Neuronal stem cell (in vitro differentiated cells): ENCODE results near the gene S100A9.

Source experiments
- DNase-seq: peaks from one replicate; pipeline ENCODE4 v3.0.0-alpha.2; 2013; ENCODE audit warnings: low spot score
- H2AFZ ChIP-seq: one replicate; pipeline ENCODE4 v1.6.1; 2013; ENCODE audit warnings: mild to moderate bottlenecking, low read length, inconsistent platforms
- H2AK5ac ChIP-seq: 2 replicates; pipeline ENCODE4 v1.6.1; 2013; ENCODE audit warnings: low read depth, mild to moderate bottlenecking, inconsistent platforms, low read length, moderate library complexity, mixed read lengths
- H2BK120ac ChIP-seq: 2 replicates; pipeline ENCODE4 v1.6.1; 2013; ENCODE audit warnings: low read depth, mild to moderate bottlenecking, inconsistent platforms, low read length, moderate library complexity, mixed read lengths
- H2BK12ac ChIP-seq: one replicate; pipeline ENCODE4 v1.6.1; 2013; ENCODE audit warnings: low read length, inconsistent platforms
- H2BK15ac ChIP-seq: 2 replicates; pipeline ENCODE4 v1.6.1; 2013; ENCODE audit warnings: mild to moderate bottlenecking, low read length, inconsistent platforms, mixed read lengths
- H2BK5ac ChIP-seq: one replicate; pipeline ENCODE4 v1.6.1; 2013; ENCODE audit warnings: inconsistent platforms, mild to moderate bottlenecking, low read length, moderate library complexity
- H3K14ac ChIP-seq: one replicate; pipeline ENCODE4 v1.6.1; 2013; ENCODE audit warnings: low read length, inconsistent platforms
- H3K18ac ChIP-seq: 2 replicates; pipeline ENCODE4 v1.6.1; 2013; ENCODE audit warnings: low read length, inconsistent platforms
- H3K23ac ChIP-seq: 2 replicates; pipeline ENCODE4 v1.6.1; 2013; ENCODE audit warnings: low read depth, mild to moderate bottlenecking, mixed read lengths, low read length, inconsistent platforms; ENCODE audit not compliant: poor library complexity
- H3K27ac ChIP-seq: replicated peaks from 3 replicates; pipeline ENCODE4 v1.5.1; 2013; ENCODE audit warnings: low read length, inconsistent platforms
- H3K27me3 ChIP-seq, 3 experiments: 2 replicates each; pipeline ENCODE4 v1.6.1; 2013; ENCODE audit warnings: low read length in 3 of 3, mild to moderate bottlenecking in 2 of 3, inconsistent platforms in 1 of 3, low read depth in 1 of 3, mixed read lengths in 1 of 3, moderate library complexity in 1 of 3; ENCODE audit not compliant: control insufficient read depth in 3 of 3, insufficient read depth in 3 of 3
- H3K36me3 ChIP-seq, 2 donors: replicated peaks in 1 of 2; 2 replicates each; pipeline ENCODE4 v1.6.1; 2013; ENCODE audit warnings: low read length in 2 of 2; ENCODE audit not compliant: control insufficient read depth in 2 of 2, insufficient read depth in 2 of 2
- H3K4ac ChIP-seq: 2 replicates; pipeline ENCODE4 v1.6.1; 2013; ENCODE audit warnings: inconsistent platforms, mild to moderate bottlenecking, low read length, moderate library complexity
- H3K4me1 ChIP-seq, 2 donors: 1 replicate in 1 of 2; 2 replicates in 1 of 2; pipeline ENCODE4 v1.6.1; 2013; ENCODE audit warnings: low read length in 2 of 2, low read depth in 1 of 2; ENCODE audit not compliant: control insufficient read depth in 2 of 2, insufficient read depth in 1 of 2
- H3K4me2 ChIP-seq: one replicate; pipeline ENCODE4 v1.6.1; 2013; ENCODE audit warnings: mild to moderate bottlenecking, low read length, inconsistent platforms; ENCODE audit not compliant: insufficient read depth, poor library complexity, severe bottlenecking
- H3K4me3 ChIP-seq, 2 donors: 2 replicates each; pipeline ENCODE4 v1.5.1; 2013; ENCODE audit warnings: low read length in 2 of 2, mild to moderate bottlenecking in 2 of 2, inconsistent platforms in 1 of 2, moderate library complexity in 1 of 2
- H3K79me1 ChIP-seq: one replicate; pipeline ENCODE4 v1.6.1; 2013; ENCODE audit warnings: low read depth, mild to moderate bottlenecking, inconsistent platforms, low read length, moderate library complexity
- H3K9ac ChIP-seq: one replicate; pipeline ENCODE4 v1.6.1; 2013; ENCODE audit warnings: mild to moderate bottlenecking, low read depth, low read length, inconsistent platforms; ENCODE audit not compliant: poor library complexity
- H3K9me3 ChIP-seq, 2 donors: replicated peaks in 1 of 2; 2 replicates each; pipeline versions ENCODE3 to v1.6.1; 2013; ENCODE audit warnings: low read length in 2 of 2, mild to moderate bottlenecking in 2 of 2, inconsistent platforms in 1 of 2, low read depth in 1 of 2, mixed read lengths in 1 of 2, moderate library complexity in 1 of 2; ENCODE audit not compliant: control insufficient read depth in 2 of 2, insufficient read depth in 1 of 2
- H4K8ac ChIP-seq: one replicate; pipeline ENCODE4 v1.6.1; 2013; ENCODE audit warnings: low read depth, mild to moderate bottlenecking, inconsistent platforms, low read length, moderate library complexity
- H4K91ac ChIP-seq: one replicate; pipeline ENCODE4 v1.6.1; 2013; ENCODE audit warnings: low read length, low read depth, mild to moderate bottlenecking, inconsistent platforms; ENCODE audit not compliant: poor library complexity
- WGBS, 2 donors: extraction: QIAGEN DNeasy Blood & Tissue Kit; methylation state at CpG; one replicate each; pipeline ENCODE4 v1.1.7; 2013; ENCODE audit warnings: missing lambda C conversion rate in 2 of 2, mixed read lengths in 1 of 2; ENCODE audit not compliant: insufficient read length in 2 of 2, insufficient replicate concordance in 1 of 2; ENCODE audit errors: extremely low coverage in 2 of 2; 5-methylcytosine and 5-hydroxymethylcytosine counted together

Gene S100A9

GRCh38 chr1:153350321-153350957, 7.2 kb upstream of the S100A9 start:
- no peak overlapping the region for H3K4me3 ChIP-seq
- H3K27me3 ChIP-seq = peaks cover 0 to 4% (median 0%) of the 10 kb centered on the region in 3 experiments
- no peaks in the 10 kb centered on the region for H3K79me1 ChIP-seq
- H2BK5ac ChIP-seq = no peak overlapping the region
- WGBS, 2 donors = no CpG with 5 or more reads among the region's 1 CpG
- no peaks in the 10 kb centered on the region for H3K9me3 ChIP-seq
- no peak for DNase-seq
- no peak overlapping the region for H3K14ac ChIP-seq
- H2AFZ ChIP-seq = no peak overlapping the region
- H3K9ac ChIP-seq = no peak overlapping the region
- no peak overlapping the region for H3K27ac ChIP-seq
- H4K8ac ChIP-seq = no peak overlapping the region
- H3K4me1 ChIP-seq = no peaks in the 10 kb centered on the region
- H2BK15ac ChIP-seq = no peak overlapping the region
- no peak overlapping the region for H3K23ac ChIP-seq
- H3K4ac ChIP-seq = no peak overlapping the region
- H3K4me2 ChIP-seq = no peak overlapping the region
- no peak overlapping the region for H2BK120ac ChIP-seq
- no peaks in the 10 kb centered on the region for H3K36me3 ChIP-seq
- H2BK12ac ChIP-seq = no peak overlapping the region
- H3K18ac ChIP-seq = no peak overlapping the region
- H2AK5ac ChIP-seq = no peak overlapping the region
- H4K91ac ChIP-seq = no peak overlapping the region

- Histone ChIP-seq H2BK15ac (no peak overlapping the region), H3K36me3 (no peaks in the 10 kb centered on the region), H3K27me3 (peaks cover 0 to 12% (median 0%) of the 10 kb centered on the region in 3 experiments), H3K4me2 (no peak overlapping the region), H4K91ac (no peak overlapping the region), H2BK12ac (no peak overlapping the region), H2AFZ (no peak overlapping the region), H3K9me3 (no peaks in the 10 kb centered on the region), H2AK5ac (no peak overlapping the region), H4K8ac (no peak overlapping the region), H3K4me3 (no peak overlapping the region), H3K27ac (no peak overlapping the region), H3K23ac (no peak overlapping the region), H3K14ac (no peak overlapping the region), H3K79me1 (no peaks in the 10 kb centered on the region), H3K4ac (no peak overlapping the region), H3K18ac (no peak overlapping the region), H3K4me1 (no peaks in the 10 kb centered on the region), H2BK5ac (no peak overlapping the region), H3K9ac (no peak overlapping the region), H2BK120ac (no peak overlapping the region)
- peak; percentile 52 for DNase-seq
- no CpG with 5 or more reads among the region's 4 CpGs for WGBS, 2 donors
These were observed 5.1 kb upstream of the S100A9 start for GRCh38 chr1:153352523-153352922.

GRCh38 chr1:153353226-153353947, 4.3 kb upstream of the S100A9 start:
- DNase-seq = no peak
- no peak overlapping the region for H3K4me3 ChIP-seq

GRCh38 chr1:153354515-153355193, 3.0 kb upstream of the S100A9 start:
- no peak overlapping the region for H3K27ac ChIP-seq
- H4K8ac ChIP-seq = no peak overlapping the region
- H3K36me3 ChIP-seq = no peaks in the 10 kb centered on the region
- no peak overlapping the region for H3K23ac ChIP-seq
- H2AK5ac ChIP-seq = no peak overlapping the region
- no peaks in the 10 kb centered on the region for H3K79me1 ChIP-seq
- H3K9ac ChIP-seq = no peak overlapping the region
- no peak overlapping the region for H3K14ac ChIP-seq
- no peak overlapping the region for H2BK120ac ChIP-seq
- H2BK15ac ChIP-seq = no peak overlapping the region
- H3K18ac ChIP-seq = no peak overlapping the region
- H3K4ac ChIP-seq = no peak overlapping the region
- no peak overlapping the region for H3K4me3 ChIP-seq
- no peaks in the 10 kb centered on the region for H3K4me1 ChIP-seq
- no peak overlapping the region for H2BK12ac ChIP-seq
- no CpG with 5 or more reads among the region's 8 CpGs for WGBS, 2 donors
- no peak overlapping the region for H2AFZ ChIP-seq
- no peak overlapping the region for H2BK5ac ChIP-seq
- DNase-seq = no peak
- no peak overlapping the region for H4K91ac ChIP-seq
- H3K9me3 ChIP-seq = no peaks in the 10 kb centered on the region
- no peak overlapping the region for H3K4me2 ChIP-seq
- H3K27me3 ChIP-seq = peaks cover 0 to 30% (median 0%) of the 10 kb centered on the region in 3 experiments

More at GRCh38 chr1:153353226-153353947, 4.3 kb upstream of the S100A9 start:
- no peak overlapping the region for H2BK5ac ChIP-seq
- no peak overlapping the region for H4K91ac ChIP-seq
- no peak overlapping the region for H4K8ac ChIP-seq
- no peaks in the 10 kb centered on the region for H3K9me3 ChIP-seq
- H3K36me3 ChIP-seq = no peaks in the 10 kb centered on the region
- H2BK12ac ChIP-seq = no peak overlapping the region
- H3K27ac ChIP-seq = no peak overlapping the region
- H2AFZ ChIP-seq = no peak overlapping the region
- no peak overlapping the region for H3K4ac ChIP-seq
- H3K27me3 ChIP-seq = peaks cover 0 to 21% (median 0%) of the 10 kb centered on the region in 3 experiments
- H3K14ac ChIP-seq = no peak overlapping the region
- no peak overlapping the region for H3K9ac ChIP-seq
- H3K79me1 ChIP-seq = no peaks in the 10 kb centered on the region
- H3K23ac ChIP-seq = no peak overlapping the region
- no peak overlapping the region for H3K4me2 ChIP-seq
- no peak overlapping the region for H2AK5ac ChIP-seq
- no peaks in the 10 kb centered on the region for H3K4me1 ChIP-seq
- WGBS, 2 donors = no CpG with 5 or more reads among the region's 7 CpGs
- no peak overlapping the region for H2BK120ac ChIP-seq
- H2BK15ac ChIP-seq = no peak overlapping the region
- no peak overlapping the region for H3K18ac ChIP-seq
